NCI-H226 (cell line): ENCODE measurements around the gene ANK2.

ENCODE experiments used
- DNase-seq: peaks from one replicate; pipeline ENCODE4 v3.0.0-alpha.2; 2015

Gene ANK2

DNA sequence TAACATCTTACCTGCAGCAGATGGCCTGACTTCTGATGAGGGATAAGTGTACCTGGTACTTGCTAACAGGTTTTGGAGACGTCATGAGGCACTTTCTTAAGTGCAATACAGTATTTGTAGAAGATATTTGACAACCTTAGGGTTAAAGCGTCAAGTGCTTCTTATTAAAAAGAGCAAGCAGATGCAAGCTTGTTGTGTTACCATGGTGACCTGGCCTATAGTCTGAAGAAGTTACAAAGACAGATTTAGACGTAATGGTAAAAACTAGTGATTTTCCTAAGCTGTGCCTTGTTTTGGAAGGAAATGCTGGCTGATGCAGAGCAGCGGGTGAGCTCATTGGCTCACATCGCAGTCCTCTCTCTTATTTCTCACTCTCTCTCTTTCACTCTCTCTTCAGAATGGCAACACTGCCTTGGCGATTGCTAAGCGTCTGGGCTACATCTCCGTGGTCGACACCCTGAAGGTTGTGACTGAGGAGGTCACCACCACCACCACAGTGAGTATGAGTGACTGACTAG, 243.6 kb downstream of the ANK2 start:
- no peak for DNase-seq

DNA sequence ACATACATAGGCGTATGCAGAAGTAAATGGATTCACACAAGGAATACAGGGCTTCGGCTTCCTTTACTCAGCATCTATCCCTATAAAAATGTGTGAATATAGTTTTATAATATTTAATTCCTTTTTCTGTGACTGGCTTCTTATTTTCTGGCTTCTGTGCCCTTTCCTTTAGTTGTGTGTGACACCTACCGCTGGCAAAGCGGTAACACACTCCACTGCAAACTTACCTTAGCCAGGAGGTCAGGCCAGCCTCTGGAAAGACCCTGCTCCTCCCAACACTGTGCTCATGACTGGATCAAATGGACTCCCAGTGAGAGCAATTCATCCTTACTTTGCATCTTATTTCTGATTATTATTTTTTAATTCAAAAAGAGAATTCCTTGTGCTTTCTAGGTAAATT, 244.2 kb downstream of the ANK2 start:
- no peak for DNase-seq

DNA sequence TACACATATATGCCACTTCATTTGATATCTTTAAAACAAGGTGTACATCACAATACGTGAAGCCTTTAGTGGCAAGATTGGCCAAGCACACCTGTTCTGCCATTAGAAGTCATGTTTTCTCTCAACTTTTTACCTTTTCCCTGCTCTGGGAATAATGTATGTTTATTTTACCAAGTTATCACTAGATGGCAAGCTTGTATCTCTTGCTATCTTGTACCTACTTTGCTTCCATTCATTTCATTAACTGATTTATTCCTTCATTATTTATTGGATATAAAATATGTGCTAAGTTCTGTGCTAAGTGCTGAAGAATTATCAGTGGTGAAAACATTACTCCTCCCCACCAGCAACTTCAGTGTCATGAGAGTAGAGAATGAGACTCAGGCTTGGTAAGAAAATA, 245.5 kb downstream of the ANK2 start:
- DNase-seq: no peak

DNA sequence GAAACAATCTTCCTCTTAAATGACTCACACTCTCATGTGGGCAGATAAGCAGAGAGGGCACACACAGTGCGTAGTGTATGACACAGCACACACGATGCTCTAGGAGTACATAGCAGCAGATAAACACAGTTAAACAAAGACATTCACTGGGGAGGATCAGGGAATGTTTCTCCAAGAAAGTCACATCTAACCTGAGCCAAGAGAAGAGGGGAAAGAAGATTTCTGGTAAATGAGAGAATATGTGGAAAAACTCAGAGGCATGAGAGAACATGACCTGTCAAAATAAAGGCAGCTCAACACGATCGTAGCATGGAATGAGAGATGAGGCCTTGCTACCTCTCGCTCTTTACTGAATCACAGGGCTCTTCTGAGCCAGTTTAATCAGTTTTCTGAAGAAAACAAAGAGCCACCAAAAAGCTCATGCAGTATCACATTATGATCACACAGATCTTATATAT, 251.0 kb downstream of the ANK2 start:
- DNase-seq: peak; percentile 89

DNA sequence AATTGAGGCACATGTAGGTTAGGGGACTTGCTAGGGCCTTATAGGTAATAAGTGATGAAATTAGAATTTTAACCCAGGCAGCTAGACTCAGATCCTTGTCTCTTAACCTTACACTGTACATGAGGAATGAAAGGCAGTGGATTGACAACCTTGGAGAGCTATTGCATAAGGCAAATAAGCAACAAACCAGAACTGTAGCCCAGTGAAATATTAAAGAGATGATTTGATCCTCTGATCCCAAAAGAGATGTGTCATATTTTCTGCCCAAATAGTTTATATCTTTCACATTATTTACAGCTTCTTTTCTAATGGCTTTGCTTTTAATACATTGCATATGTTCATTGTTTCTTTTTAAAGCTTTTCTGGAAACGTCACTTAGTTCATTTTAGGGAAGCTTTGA, 252.6 kb downstream of the ANK2 start:
- no peak for DNase-seq

DNA sequence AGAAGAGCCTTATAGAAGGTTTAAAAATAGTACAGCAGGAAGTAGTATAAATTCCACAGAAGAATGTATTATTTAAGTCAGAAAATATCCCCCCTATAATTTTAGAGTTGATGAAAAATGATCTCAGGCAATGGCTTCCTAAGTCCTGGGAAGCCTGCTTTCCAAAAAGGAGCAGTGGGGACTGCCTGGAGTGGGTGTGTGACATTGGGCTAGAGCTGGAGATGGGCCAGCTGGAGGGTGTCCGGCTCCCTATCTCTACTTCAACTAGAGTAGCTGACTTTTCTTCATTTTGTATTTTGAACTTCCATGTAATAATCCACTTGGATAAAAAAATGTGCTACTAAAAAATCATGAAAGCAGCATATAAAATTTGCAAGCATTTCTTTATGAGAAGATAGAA, 253.9 kb downstream of the ANK2 start:
- no peak for DNase-seq

DNA sequence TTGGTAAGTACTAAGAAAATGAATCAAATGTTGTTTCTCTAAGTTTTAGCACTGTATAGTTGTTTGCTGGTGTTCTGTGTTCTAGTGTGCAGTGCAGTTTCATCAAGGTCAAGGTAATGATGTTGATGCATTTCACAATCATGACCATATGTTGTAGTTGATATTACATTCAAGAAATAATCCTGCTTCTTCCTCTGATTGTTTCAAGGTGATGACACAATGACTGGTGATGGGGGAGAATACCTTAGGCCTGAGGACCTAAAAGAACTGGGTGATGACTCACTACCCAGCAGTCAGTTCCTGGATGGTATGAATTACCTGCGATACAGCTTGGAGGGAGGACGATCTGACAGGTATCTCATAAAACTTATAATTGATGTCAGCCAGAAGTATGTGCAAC, 261.6 kb downstream of the ANK2 start:
- peak; percentile 15 for DNase-seq

DNA sequence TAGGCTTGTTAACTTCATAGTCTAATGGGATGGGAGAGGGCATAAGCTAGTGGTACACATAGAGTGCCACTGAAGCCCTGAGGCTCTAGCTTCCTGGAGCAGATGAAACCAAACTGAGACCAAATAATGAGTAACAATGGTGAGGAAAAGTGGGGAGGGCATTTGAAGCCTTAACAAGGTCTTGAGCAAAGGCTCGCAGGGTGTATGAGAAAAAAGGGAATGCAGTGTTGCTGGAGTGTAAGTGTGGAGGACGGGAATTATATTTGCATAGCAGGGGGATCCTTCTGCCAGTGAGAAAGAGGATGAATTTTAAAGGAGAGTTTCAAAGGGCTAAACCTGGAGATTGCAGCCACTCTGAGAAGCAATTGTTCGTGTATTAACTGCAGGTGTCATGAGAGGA, 263.1 kb downstream of the ANK2 start:
- DNase-seq: no peak

DNA sequence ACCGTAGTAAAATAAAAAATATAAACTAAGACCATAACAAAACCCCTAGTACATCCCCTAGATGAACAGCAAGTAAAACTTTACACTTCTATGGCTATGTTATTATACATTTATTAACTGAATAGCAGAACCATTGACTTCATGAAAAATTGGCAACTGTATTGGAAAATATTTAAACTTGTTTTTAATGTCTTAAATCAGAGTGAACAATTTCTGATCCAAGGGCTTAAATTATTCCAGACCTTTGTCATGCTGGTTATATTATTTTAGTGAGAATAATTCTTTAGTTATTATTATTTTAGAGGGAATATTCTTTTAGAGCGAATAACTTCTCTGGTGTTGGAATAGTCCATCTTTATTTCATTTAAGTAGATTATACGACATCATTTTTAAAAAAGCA, 265.0 kb downstream of the ANK2 start:
- DNase-seq: no peak

DNA sequence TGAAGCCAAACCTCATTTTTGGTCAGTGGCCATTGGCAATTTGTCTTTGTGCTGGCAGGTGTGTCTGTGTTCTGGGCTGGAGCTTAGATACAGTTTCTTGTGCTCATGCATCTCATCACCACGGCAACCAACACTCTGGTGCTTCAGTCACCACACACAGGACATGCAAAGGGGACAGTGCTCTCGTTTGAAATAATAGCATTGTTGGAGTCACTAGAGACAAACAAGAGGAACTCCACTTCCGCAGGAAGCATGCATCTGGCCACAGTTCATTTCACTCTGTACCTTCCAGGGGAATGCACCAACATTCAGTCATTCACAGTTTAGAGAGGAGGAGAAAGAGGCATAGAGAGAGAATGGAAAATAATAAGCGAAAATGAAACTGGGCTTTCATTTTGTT, 267.4 kb downstream of the ANK2 start:
- no peak for DNase-seq

DNA sequence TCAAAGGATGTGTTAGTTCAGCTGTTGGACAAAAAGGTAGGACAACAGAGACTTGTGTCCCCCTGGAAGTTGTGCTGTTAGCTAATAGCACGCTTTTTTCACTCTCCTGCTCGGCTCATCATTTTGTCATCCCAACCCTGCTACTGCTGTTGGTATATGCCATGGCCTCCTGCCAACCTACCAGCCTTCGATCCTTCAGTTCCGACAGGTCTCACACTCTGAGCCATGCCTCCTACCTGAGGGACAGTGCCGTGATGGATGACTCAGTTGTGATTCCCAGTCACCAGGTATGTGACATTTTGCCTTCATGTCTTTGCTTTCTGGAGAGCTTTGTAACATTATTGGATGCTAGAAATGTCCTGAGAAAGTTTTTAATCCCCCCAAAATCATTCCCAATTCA, 268.1 kb downstream of the ANK2 start:
- DNase-seq: no peak

DNA sequence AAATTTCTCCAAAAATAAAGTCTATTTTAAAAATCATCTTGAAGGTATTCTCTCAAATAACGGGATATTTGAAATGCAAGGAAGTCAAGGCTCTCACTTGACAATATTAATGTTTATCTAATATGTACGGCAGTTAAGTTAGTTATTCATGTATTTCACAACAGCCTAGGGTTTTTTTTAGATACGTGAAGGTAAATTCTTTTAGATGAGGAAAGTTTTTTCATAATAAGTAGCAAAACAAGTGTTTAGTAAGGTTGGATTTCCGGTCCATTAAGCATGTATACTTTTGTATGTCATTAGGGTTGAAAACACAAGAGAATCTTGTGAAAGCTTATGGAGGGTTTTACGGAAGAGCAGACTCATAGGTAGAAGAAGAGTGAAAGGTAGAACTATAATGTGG, 273.3 kb downstream of the ANK2 start:
- DNase-seq: no peak

DNA sequence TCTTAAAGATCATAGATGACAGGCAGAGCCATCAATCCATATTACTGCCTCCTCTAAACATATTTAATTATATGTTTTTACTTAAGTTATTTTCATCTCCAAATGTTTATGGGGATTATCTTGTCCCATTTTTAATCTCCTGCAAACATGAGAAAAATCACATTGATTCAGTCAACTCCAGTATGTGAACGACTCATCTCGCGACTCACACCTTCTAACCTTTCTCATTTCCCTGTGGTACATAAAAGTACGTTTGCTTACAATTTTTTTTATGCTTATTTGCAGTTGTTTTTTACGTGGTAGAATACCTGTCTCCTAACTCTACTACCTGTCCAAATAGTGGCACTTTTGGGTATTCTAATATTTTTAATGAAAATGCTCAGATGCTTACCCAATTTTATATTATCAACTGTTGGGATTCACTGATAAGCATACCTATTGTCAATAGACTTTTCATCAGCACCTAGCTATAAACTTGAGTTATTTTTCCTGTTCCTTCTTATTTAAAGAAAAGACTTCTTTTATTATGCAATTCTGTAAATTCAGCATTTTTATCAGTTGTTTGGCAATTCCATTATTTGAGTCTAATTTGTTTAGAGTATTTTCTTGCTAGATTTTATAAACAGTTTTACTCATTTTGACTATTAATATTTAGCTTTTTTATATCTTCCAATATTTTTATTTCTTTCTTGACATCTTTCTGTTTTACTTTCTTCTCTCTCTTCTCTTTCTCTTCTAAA, 276.6 kb downstream of the ANK2 start:
- DNase-seq: no peak

DNA sequence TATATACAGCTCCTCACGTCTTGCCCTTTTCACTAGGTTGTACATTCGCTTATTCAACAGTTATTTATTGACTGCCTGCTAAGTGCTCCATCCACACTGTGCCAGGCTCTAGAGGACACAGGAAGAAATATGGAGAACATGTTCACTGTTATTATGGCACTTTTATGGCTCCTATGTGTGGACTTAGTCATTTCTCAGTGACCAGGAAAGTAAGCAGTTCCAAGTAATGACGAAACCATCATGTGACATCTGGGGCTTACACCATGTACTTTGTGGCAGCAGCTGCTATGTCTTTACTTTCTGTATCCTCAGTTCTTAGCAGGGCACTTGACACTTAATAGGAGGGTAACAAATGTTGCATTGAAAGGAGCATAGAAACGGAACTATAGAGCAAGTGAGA, 278.0 kb downstream of the ANK2 start:
- no peak for DNase-seq

DNA sequence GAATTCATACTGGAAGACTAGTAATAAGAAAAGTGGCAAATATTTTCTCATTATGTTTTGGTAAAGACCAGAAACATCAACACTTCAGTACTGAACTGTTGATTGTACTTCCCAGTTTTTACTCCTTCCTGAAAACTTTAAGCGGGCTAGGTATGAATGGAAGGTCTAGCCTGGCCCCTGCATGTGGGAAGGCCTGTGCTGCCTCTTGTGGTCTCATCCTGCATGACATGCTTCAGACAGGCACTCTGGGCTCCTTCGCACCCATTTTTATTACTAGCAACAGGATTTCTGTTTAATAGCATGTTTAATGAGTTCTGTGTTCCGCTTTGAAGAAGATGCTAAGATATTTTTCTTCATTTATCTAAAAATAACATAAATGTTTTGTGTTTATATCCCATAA, 279.1 kb downstream of the ANK2 start:
- DNase-seq: no peak

DNA sequence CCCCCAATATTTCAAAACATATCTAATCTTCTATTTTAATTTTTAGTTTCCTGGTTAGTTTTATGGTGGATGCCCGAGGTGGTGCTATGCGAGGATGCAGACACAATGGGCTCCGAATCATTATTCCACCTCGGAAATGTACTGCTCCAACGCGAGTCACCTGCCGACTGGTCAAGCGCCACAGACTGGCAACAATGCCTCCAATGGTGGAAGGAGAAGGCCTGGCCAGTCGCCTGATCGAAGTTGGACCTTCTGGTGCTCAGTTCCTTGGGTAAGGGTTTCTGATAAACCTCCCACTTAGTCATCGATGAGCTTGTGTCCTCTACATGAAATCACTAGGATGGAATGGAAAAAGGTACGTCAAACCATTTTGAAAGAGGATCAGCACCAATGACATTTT, 280.7 kb downstream of the ANK2 start:
- DNase-seq: no peak

DNA sequence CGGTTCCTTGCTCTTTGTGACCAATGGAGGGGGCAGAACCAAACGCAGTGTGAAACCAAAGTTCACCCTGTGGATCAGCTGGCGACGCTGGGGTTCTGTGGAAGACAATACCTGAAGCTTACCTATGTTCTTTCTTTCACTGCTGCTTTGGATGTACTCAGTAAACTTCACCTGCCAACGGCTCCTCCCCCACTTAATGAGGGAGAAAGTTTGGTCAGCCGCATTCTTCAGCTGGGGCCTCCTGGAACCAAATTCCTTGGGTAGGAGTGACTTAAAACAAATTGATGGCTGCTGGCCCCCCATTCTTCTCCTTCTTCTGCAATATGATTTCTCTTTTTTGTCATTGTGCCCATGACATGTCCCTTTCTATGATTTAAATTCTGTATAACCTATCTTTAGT, 282.4 kb downstream of the ANK2 start:
- no peak for DNase-seq

DNA sequence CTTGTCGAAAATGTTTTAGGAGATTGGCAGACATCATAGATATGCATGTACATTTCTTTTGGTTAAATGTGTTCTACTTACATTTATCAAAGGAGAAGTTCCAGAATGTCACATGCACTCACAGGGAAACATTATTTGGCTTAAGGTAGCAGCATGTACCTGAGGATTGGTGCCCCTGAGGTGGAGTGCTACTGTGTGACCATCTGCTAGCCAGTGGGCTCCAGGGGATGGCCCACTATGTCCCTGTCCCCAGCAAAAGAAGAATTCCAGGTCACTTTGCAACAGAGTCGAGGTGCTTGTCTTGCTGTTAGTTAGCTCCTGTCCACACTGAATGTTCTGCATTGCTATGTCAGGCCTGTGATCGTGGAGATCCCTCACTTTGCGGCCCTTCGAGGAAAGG, 283.2 kb downstream of the ANK2 start:
- no peak for DNase-seq

DNA sequence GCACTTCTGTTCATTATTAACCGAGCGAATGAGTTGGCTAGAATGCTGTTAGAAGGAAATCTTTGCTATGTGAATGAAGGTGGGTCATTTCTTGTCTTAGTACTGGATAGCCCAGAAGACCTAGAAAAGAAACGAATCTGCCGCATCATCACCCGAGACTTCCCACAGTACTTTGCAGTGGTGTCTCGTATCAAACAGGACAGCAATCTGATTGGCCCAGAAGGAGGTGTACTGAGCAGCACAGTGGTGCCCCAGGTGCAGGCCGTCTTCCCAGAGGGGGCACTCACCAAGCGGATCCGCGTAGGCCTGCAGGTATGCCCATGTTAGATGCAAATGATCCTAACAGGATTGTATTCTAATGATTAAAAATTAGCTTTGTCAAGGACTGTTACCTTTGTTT, 286.3 kb downstream of the ANK2 start:
- DNase-seq: no peak

DNA sequence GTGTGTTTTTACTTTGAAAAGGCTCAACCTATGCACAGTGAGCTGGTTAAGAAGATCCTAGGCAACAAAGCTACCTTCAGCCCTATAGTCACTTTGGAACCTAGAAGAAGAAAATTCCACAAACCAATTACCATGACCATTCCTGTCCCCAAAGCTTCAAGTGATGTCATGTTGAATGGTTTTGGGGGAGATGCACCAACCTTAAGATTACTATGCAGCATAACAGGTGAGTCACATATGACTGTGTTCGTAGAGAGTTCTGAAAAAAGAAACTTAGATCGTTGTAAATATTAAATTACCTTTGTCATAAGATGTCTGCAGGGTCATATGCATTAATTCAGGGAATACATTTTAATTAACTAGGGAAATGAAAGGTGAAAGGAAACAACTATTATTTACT, 287.1 kb downstream of the ANK2 start:
- no peak for DNase-seq

DNA sequence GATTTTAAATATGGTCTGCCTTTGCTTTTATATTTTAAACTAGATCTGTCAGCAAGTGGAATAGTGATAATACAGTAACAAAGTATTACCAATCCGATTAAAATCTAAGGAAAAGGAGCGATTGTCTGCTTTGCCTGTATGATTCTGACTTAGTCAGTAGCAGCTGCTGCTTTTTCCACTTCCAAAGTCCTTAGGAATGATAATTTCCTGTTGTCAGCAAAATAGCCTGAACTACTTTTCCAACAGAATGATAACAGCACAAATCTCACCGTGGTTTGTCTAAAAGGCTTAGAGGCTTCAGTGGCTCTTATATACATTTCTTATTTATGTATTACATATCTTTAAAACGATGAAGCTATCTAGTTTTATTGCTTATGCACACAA, 290.0 kb downstream of the ANK2 start:
- no peak for DNase-seq

DNA sequence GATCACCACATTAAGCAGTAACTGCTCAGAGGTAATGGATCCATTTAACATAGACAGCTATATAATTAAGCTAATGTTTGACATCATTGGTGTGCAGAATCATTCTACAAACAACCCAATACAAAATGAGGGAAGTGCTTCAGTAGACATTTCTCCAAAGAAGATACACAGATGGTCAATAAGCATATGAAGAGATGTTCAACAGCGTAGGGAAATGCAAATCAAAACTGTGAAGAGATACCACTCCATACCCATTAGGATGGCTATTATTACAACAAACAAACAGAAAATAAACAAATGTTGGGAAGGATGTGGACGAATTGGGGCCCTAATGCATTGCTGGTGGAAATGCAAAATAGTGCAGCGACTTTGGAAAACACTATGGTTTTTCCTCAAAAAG, 294.6 kb downstream of the ANK2 start:
- DNase-seq: no peak

DNA sequence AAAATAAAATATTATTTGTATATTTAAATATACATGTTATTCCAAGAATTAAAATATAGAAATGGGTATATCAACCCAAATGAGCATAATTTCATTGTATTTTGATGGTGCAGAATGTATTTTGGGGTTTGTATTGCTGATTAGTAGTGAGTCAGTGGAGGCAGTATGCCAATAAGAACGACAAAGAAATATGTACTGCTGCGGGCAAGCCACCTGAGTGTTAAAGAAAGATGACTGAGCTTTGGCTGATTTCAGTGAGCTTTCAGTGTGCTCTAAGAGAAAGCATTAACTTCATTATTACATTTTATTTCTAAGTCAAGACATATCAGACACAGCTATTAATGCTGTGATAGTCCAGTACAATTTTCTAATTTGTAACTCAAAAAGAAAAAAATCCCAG, 297.8 kb downstream of the ANK2 start:
- no peak for DNase-seq

DNA sequence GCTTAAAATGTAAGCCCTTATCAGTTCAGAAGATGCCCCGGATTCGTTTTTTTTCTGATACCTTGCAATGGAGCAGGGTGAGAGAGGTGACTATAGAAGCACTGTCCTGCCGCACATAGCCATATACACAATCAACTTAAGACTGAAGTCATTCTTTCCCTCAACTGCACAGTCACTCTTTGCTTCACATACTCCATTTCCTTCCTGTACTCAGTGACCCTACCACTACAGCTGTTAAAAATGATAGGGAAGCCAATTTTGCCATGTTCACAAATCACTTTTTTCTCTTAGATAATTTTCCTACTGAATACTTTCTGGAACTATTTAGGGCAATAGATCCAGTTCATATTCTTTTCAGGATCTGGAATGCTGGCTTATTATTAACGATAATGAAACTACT, 300.0 kb downstream of the ANK2 start:
- no peak for DNase-seq

DNA sequence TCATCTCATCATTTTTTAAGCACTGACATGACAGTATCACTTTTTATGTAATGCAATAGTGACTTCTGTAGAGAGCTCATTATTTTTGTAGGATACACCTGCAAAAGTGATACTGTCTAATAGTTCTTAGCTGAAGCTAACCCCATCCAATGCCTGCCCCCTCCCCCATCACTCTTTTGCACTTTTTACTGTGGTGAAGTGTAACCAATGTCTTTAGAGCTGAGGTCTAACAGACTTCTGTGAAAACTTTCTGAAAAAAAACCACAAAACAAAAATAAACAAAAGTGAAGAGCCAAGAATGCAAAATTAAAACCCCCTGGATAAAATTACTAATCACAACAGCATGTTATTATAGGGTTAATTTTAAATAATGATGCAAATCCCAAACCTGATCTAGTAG, 301.1 kb downstream of the ANK2 start:
- DNase-seq: no peak
